AG04449 (cell line): Measurements from ENCODE around the gene EMSY.

Source experiments
- CTCF ChIA-PET: fragments of 350-600 bp; formaldehyde crosslinking; extraction: SDS; loops from one replicate; lab custom pipeline; 2021; ENCODE audit warnings: antibody characterized with exemption; lab: Yijun Ruan, JAX
- POLR2A ChIA-PET: fragments of 400-600, 350-600 bp; formaldehyde crosslinking; extraction: SDS; loops from one replicate; lab custom pipeline; 2020; ENCODE audit warnings: antibody characterized with exemption, inconsistent platforms; lab: Yijun Ruan, JAX
- DNase-seq: peaks from one replicate; pipeline ENCODE4 v3.0.0-alpha.2; 2010; ENCODE audit warnings: low read depth, low spot score
- H3K4me3 ChIP-seq: 2 replicates; pipeline ENCODE4 v1.5.1; 2011; ENCODE audit warnings: low read depth, mild to moderate bottlenecking, control low read depth, low read length
- CTCF ChIP-seq: IDR thresholded peaks from one replicate; pipeline ENCODE4 v1.5.1; 2011; ENCODE audit warnings: mild to moderate bottlenecking, moderate library complexity, low read length, control low read depth, inconsistent platforms; ENCODE audit not compliant: insufficient read depth; ENCODE audit errors: missing control alignments

EMSY gene

GRCh38 chr11:76453248-76453647, 8.4 kb downstream of the EMSY start:
- DNase-seq, result no peak
- CTCF ChIA-PET, result interaction anchor here (0.9 kb wide), 1 partner anchor 7 kb away, joined by 3 read pairs; no protein-coding TSS in a partner anchor
- no peak overlapping the region for H3K4me3 ChIP-seq
- POLR2A ChIA-PET, result no interaction called here
- TF ChIP-seq CTCF, result no peak

GRCh38 chr11:76455331-76455730, 10.5 kb downstream of the EMSY start:
- POLR2A ChIA-PET, result no interaction called here
- no peak for TF ChIP-seq CTCF
- H3K4me3 ChIP-seq, result no peak overlapping the region
- CTCF ChIA-PET, result interaction anchor here (1.0 to 1.9 kb wide), 5 partner anchors 8 to 56 kb away, joined by 3 to 6 read pairs (median 4); partner anchors contain the start of gene EMSY
- no peak for DNase-seq

GRCh38 chr11:76455931-76456330, 11.1 kb downstream of the EMSY start:
- DNase-seq, result no peak
- H3K4me3 ChIP-seq, result no peak overlapping the region
- TF ChIP-seq CTCF, result no peak
- POLR2A ChIA-PET, result no interaction called here
- CTCF ChIA-PET, result interaction anchor here (1.5 to 1.9 kb wide), 3 partner anchors 9 to 14 kb away, joined by 4 to 6 read pairs (median 6); partner anchors contain the start of gene EMSY

GRCh38 chr11:76456571-76456970, 11.8 kb downstream of the EMSY start:
- no peak overlapping the region for H3K4me3 ChIP-seq
- no peak for DNase-seq
- TF ChIP-seq CTCF, result no peak
- ChIA-PET CTCF (interaction anchor here (1.7 to 1.9 kb wide), 2 partner anchors 11 to 14 kb away, joined by 4 to 6 read pairs; partner anchors contain the start of gene EMSY), POLR2A (no interaction called here)

GRCh38 chr11:76459299-76459698, 14.5 kb downstream of the EMSY start:
- no peak overlapping the region for H3K4me3 ChIP-seq
- DNase-seq, result no peak
- no peak for TF ChIP-seq CTCF
- ChIA-PET POLR2A (no interaction called here), CTCF (interaction anchor here (0.7 to 2.6 kb wide), 6 partner anchors 8 to 141 kb away, joined by 3 to 8 read pairs (median 5); no protein-coding TSS in a partner anchor)

GRCh38 chr11:76459846-76460245, 15.0 kb downstream of the EMSY start:
- ChIA-PET CTCF (interaction anchor here (0.7 to 2.6 kb wide), 4 partner anchors 10 to 17 kb away, joined by 4 to 8 read pairs (median 5); no protein-coding TSS in a partner anchor), POLR2A (no interaction called here)
- DNase-seq, result no peak
- H3K4me3 ChIP-seq, result no peak overlapping the region
- TF ChIP-seq CTCF, result no peak
